HepG2 (cell line): ENCODE results near the gene SLCO4A1. TPM values are rescaled to one million over a fixed set of nuclear protein-coding genes. Genes with fewer than 3 reads are reported as not detected.

Experiments
- ARNT ChIP-seq: fragments of 450-650 bp; IDR thresholded peaks from 2 replicates; pipeline ENCODE4 v1.6.1; 2017
- ETV5 ChIP-seq: IDR thresholded peaks from 2 replicates; pipeline ENCODE4 v1.6.1; 2018; ENCODE audit warnings: missing biosample characterization, missing genetic modification reagents, inconsistent platforms, borderline replicate concordance
- PHF5A ChIP-seq: IDR thresholded peaks from one replicate; pipeline ENCODE4 v1.6.1; 2018; ENCODE audit warnings: low read depth, missing genetic modification reagents; ENCODE audit not compliant: unreplicated experiment
- PRPF4 ChIP-seq: fragments of 200-400 bp; formaldehyde crosslinking; IDR thresholded peaks from 2 replicates; pipeline ENCODE4 v1.6.1; 2016; ENCODE audit warnings: low read length, low read depth; ENCODE audit not compliant: poor library complexity, severe bottlenecking
- RBFOX2 ChIP-seq: fragments of 200-400 bp; formaldehyde crosslinking; IDR thresholded peaks from 2 replicates; pipeline ENCODE4 v1.6.1; 2017; ENCODE audit warnings: low read depth, mild to moderate bottlenecking, low read length
- RFX5 ChIP-seq: IDR thresholded peaks from 2 replicates; pipeline ENCODE4 v1.6.1; 2011; ENCODE audit warnings: low read depth, low read length, improper control_type of control experiment
- SIX1 ChIP-seq: sonication (generic); formaldehyde crosslinking; IDR thresholded peaks from 2 replicates; pipeline ENCODE4 v1.4.0; 2020; ENCODE audit warnings: missing genetic modification reagents, borderline replicate concordance
- SUZ12 ChIP-seq: fragments of 150-350 bp; IDR thresholded peaks from 2 replicates; pipeline ENCODE4 v1.6.1; 2014; ENCODE audit warnings: low read depth, low read length
- ZFP62 ChIP-seq: sonication (generic); formaldehyde crosslinking; IDR thresholded peaks from 2 replicates; pipeline ENCODE4 v1.4.0; 2020; ENCODE audit warnings: missing genetic modification reagents
- ZNF335 ChIP-seq: sonication (generic); formaldehyde crosslinking; IDR thresholded peaks from 2 replicates; pipeline ENCODE4 v1.4.0; 2020; ENCODE audit warnings: missing genetic modification reagents
- ZNF564 ChIP-seq: sonication (generic); formaldehyde crosslinking; IDR thresholded peaks from 2 replicates; pipeline ENCODE4 v1.8.1; 2023; ENCODE audit warnings: mild to moderate bottlenecking, missing genetic modification reagents
- ZNF761 ChIP-seq: sonication (generic); formaldehyde crosslinking; conservative IDR thresholded peaks from 2 replicates; pipeline ENCODE4 v1.4.0; 2020; ENCODE audit warnings: mild to moderate bottlenecking, missing genetic modification reagents
- ZNF773 ChIP-seq: sonication (generic); formaldehyde crosslinking; IDR thresholded peaks from 2 replicates; pipeline ENCODE4 v1.4.0; 2020; ENCODE audit warnings: missing genetic modification reagents, borderline replicate concordance
- ZNF776 ChIP-seq: sonication (generic); formaldehyde crosslinking; IDR thresholded peaks from 2 replicates; pipeline ENCODE4 v1.4.0; 2020; ENCODE audit warnings: mild to moderate bottlenecking, missing genetic modification reagents
- polyA plus RNA-seq, 8 experiments: library from polyadenylated mRNA; depleted of rRNA in 3 of 8; stranded (reverse) in 7 of 8; unstranded in 1 of 8; fragments of >200 nt; fragmentation: Illumina TruSeq in 4 of 8; extraction: Trizol in 4 of 8; gene quantifications; 2 replicates each; pipeline versions ENCODE4 v1.2.1 to v1.2.3, GENCODE V29; 2011 to 2016; ENCODE audit warnings: low read depth in 4 of 8, missing spikeins in 1 of 8, mixed read lengths in 1 of 8; ENCODE audit not compliant: insufficient read depth in 1 of 8
- total RNA-seq, 5 experiments: library from RNA; depleted of rRNA; stranded (reverse); fragments of >200 nt; fragmentation: Illumina TruSeq; extraction: Trizol; gene quantifications; 2 replicates each; pipeline ENCODE4 v1.2.3, GENCODE V29; 2016; ENCODE audit warnings: low read depth in 1 of 5
- TF ChIP-seq, protein P1 (sequence below): sonication (generic); formaldehyde crosslinking; IDR thresholded peaks from 2 replicates; pipeline ENCODE4 v1.5.0; 2020; ENCODE audit warnings: mild to moderate bottlenecking, missing genetic modification reagents, moderate library complexity
- TF ChIP-seq, protein P2 (sequence below): sonication (generic); formaldehyde crosslinking; IDR thresholded peaks from 2 replicates; pipeline ENCODE4 v1.4.0; 2020; ENCODE audit warnings: missing genetic modification reagents, borderline replicate concordance
- TF ChIP-seq, protein P3 (sequence below): sonication (generic); formaldehyde crosslinking; IDR thresholded peaks from 2 replicates; pipeline ENCODE4 v1.8.1; 2023; ENCODE audit warnings: mild to moderate bottlenecking, missing genetic modification reagents
- TF ChIP-seq, protein P4 (sequence below): IDR thresholded peaks from 2 replicates; pipeline ENCODE4 v1.6.1; 2016; ENCODE audit warnings: control low read depth
- TF ChIP-seq, protein P5 (sequence below): sonication (generic); formaldehyde crosslinking; IDR thresholded peaks from 2 replicates; pipeline ENCODE4 v1.8.1; 2023; ENCODE audit warnings: mild to moderate bottlenecking, missing genetic modification reagents, borderline replicate concordance

SLCO4A1 gene
- total and polyA plus RNA-seq, 2 of the 13 experiments (the other 11 are each of a cell fraction or from before 2014, with no cell fraction given): 55.5 to 112 TPM

DNA sequence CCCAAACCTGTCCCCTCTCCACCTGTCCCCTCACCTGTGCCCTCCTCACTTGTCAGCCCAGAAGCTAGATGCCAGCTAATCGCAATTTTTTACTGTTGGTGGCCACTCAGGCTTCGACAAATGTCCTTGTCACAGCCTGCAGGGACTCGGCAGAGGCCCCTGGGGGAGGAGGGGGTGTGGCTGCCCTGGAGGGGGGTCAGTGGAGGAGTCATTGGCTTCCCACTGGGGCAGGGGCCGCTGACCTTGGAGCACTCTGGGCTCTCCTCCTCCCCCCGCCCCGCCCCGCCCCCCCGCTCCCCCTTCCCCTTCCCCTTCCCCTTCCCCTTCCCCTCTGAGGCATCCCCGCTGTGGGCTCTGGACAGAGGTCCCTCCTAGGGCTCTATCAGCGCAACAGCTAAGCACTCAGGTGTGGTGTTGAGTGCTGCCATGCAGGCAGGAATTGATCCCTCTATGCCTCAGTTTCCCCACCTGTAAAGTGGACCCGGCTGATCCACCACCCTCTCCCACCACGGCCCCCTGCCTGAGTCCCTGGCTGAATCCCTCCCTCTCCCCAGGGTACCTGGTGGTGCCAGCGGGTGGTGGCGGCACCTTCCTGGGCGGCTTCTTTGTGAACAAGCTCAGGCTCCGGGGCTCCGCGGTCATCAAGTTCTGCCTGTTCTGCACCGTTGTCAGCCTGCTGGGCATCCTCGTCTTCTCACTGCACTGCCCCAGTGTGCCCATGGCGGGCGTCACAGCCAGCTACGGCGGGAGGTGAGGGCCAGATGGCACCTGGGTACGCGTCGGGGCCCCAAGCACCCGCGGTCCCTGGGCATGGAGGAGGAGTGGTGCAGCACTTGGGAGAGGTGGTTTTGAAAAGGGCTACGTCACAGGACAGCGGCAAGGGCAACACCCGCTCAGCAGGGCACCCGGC is 23.8 kb downstream of the SLCO4A1 start (continued):
- TF ChIP-seq, protein P1, sequence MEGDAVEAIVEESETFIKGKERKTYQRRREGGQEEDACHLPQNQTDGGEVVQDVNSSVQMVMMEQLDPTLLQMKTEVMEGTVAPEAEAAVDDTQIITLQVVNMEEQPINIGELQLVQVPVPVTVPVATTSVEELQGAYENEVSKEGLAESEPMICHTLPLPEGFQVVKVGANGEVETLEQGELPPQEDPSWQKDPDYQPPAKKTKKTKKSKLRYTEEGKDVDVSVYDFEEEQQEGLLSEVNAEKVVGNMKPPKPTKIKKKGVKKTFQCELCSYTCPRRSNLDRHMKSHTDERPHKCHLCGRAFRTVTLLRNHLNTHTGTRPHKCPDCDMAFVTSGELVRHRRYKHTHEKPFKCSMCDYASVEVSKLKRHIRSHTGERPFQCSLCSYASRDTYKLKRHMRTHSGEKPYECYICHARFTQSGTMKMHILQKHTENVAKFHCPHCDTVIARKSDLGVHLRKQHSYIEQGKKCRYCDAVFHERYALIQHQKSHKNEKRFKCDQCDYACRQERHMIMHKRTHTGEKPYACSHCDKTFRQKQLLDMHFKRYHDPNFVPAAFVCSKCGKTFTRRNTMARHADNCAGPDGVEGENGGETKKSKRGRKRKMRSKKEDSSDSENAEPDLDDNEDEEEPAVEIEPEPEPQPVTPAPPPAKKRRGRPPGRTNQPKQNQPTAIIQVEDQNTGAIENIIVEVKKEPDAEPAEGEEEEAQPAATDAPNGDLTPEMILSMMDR (CRISPR knock-in tag): no peak
- TF ChIP-seq, protein P2, sequence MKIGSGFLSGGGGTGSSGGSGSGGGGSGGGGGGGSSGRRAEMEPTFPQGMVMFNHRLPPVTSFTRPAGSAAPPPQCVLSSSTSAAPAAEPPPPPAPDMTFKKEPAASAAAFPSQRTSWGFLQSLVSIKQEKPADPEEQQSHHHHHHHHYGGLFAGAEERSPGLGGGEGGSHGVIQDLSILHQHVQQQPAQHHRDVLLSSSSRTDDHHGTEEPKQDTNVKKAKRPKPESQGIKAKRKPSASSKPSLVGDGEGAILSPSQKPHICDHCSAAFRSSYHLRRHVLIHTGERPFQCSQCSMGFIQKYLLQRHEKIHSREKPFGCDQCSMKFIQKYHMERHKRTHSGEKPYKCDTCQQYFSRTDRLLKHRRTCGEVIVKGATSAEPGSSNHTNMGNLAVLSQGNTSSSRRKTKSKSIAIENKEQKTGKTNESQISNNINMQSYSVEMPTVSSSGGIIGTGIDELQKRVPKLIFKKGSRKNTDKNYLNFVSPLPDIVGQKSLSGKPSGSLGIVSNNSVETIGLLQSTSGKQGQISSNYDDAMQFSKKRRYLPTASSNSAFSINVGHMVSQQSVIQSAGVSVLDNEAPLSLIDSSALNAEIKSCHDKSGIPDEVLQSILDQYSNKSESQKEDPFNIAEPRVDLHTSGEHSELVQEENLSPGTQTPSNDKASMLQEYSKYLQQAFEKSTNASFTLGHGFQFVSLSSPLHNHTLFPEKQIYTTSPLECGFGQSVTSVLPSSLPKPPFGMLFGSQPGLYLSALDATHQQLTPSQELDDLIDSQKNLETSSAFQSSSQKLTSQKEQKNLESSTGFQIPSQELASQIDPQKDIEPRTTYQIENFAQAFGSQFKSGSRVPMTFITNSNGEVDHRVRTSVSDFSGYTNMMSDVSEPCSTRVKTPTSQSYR: 0 out of 2 replicates have a peak, but pooled peaks have one; percentile 6
- TF ChIP-seq, protein P3, sequence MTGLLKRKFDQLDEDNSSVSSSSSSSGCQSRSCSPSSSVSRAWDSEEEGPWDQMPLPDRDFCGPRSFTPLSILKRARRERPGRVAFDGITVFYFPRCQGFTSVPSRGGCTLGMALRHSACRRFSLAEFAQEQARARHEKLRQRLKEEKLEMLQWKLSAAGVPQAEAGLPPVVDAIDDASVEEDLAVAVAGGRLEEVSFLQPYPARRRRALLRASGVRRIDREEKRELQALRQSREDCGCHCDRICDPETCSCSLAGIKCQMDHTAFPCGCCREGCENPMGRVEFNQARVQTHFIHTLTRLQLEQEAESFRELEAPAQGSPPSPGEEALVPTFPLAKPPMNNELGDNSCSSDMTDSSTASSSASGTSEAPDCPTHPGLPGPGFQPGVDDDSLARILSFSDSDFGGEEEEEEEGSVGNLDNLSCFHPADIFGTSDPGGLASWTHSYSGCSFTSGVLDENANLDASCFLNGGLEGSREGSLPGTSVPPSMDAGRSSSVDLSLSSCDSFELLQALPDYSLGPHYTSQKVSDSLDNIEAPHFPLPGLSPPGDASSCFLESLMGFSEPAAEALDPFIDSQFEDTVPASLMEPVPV (CRISPR knock-in tag): no peak
- TF ChIP-seq ZNF564 (CRISPR knock-in tag) (no peak), RFX5 (no peak), ARNT (no peak), SUZ12 (no peak), RBFOX2 (peak; percentile 84), ZNF761 (no peak), ETV5 (CRISPR knock-in tag) (no peak; the same call in 1 of the 2 replicates), PRPF4 (peak; percentile 81), ZNF773 (CRISPR knock-in tag) (no peak), ZNF776 (CRISPR knock-in tag) (no peak), PHF5A (CRISPR knock-in tag) (no peak), ZFP62 (CRISPR knock-in tag) (no peak), SIX1 (CRISPR knock-in tag) (no peak), ZNF335 (CRISPR knock-in tag) (no peak)
- TF ChIP-seq, protein P4, sequence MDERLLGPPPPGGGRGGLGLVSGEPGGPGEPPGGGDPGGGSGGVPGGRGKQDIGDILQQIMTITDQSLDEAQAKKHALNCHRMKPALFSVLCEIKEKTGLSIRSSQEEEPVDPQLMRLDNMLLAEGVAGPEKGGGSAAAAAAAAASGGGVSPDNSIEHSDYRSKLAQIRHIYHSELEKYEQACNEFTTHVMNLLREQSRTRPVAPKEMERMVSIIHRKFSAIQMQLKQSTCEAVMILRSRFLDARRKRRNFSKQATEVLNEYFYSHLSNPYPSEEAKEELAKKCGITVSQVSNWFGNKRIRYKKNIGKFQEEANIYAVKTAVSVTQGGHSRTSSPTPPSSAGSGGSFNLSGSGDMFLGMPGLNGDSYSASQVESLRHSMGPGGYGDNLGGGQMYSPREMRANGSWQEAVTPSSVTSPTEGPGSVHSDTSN (CRISPR knock-in tag): no peak
- TF ChIP-seq, protein P5, sequence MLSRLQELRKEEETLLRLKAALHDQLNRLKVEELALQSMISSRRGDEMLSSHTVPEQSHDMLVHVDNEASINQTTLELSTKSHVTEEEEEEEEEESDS (CRISPR knock-in tag): no peak
